Measurements from ENCODE around the gene AGFG1.

GRCh38 chr2:227562581-227562980 is 90.6 kb downstream of the AGFG1 start:
- TF ChIP-seq, protein P1, sequence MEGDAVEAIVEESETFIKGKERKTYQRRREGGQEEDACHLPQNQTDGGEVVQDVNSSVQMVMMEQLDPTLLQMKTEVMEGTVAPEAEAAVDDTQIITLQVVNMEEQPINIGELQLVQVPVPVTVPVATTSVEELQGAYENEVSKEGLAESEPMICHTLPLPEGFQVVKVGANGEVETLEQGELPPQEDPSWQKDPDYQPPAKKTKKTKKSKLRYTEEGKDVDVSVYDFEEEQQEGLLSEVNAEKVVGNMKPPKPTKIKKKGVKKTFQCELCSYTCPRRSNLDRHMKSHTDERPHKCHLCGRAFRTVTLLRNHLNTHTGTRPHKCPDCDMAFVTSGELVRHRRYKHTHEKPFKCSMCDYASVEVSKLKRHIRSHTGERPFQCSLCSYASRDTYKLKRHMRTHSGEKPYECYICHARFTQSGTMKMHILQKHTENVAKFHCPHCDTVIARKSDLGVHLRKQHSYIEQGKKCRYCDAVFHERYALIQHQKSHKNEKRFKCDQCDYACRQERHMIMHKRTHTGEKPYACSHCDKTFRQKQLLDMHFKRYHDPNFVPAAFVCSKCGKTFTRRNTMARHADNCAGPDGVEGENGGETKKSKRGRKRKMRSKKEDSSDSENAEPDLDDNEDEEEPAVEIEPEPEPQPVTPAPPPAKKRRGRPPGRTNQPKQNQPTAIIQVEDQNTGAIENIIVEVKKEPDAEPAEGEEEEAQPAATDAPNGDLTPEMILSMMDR (conservative IDR thresholded peaks at IDR 0.05) = no peak
- no peak for TF ChIP-seq EZH2 (IDR thresholded peaks at IDR 0.05; ENCODE audit: low read depth)
